Measurements from ENCODE around the gene ABI3.

Gene ABI3

DNA sequence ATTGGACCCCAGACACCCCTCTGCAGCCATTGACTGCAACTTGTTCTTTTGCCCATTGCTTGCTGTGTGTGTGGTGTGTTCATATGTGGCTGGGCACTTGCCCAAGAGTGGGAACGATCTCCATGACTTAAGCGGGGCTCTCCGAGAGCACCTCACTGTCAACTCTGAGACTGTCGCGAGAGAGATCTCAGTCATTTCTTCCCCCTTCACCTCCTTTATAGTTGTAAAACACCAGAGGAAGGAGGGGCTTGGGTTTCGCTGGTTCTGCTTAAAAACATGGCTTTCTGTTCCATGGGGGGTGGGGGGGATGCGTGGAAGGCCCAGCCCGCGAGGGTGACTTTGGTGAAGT is 12.6 kb downstream of the ABI3 start:
- Mint-ChIP-seq H3K36me3 (ENCODE audit: low read depth) (no peaks in the 10 kb centered on the region), H3K27ac (no peak overlapping the region), H3K27me3 (ENCODE audit: low read depth) (peaks cover 74% of the 10 kb centered on the region), H3K9me3 (no peaks in the 10 kb centered on the region), H3K4me3 (peak overlapping the region in 1 of 3 experiments; percentile 71), H3K4me1 (peaks cover 6% of the 10 kb centered on the region)
- TF ChIP-seq, protein P1, sequence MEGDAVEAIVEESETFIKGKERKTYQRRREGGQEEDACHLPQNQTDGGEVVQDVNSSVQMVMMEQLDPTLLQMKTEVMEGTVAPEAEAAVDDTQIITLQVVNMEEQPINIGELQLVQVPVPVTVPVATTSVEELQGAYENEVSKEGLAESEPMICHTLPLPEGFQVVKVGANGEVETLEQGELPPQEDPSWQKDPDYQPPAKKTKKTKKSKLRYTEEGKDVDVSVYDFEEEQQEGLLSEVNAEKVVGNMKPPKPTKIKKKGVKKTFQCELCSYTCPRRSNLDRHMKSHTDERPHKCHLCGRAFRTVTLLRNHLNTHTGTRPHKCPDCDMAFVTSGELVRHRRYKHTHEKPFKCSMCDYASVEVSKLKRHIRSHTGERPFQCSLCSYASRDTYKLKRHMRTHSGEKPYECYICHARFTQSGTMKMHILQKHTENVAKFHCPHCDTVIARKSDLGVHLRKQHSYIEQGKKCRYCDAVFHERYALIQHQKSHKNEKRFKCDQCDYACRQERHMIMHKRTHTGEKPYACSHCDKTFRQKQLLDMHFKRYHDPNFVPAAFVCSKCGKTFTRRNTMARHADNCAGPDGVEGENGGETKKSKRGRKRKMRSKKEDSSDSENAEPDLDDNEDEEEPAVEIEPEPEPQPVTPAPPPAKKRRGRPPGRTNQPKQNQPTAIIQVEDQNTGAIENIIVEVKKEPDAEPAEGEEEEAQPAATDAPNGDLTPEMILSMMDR (IDR thresholded peaks at IDR 0.05; ENCODE audit: unreplicated experiment in 3 of 3): no peak

DNA sequence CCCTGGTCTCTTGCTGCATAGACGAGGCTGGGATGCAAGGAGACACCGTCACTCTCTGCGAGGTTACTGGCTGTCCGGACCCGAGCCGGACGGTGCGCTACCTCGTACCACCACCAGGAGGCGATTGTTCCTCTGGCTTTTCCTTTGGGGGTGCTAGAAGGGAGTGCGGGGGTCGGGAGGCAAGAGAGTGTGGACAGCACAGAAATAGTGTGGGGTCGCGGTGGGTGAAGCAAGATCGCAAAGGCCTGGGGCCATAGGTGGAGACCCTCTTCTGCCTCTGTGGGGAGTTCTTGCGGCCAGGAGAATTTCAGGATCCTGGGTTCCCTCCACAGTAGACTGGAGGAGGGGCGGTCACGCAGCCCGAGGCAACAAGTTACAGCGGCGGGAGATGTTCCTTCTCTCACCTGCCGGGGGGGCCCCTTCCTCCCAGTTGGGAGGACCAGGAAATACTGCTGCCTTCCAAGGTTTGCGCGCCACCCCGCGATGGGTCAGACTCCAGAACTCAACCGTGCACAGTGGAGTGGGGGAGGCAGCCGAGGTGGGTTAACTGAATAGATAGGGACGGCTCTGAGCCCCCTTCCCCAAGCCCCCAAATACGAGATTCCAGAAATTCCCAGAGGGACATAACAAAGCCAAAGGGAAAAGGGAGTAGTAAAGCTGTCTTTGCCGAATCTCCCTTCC is 13.2 kb downstream of the ABI3 start:
- TF ChIP-seq, protein P1 (IDR thresholded peaks at IDR 0.05; ENCODE audit: unreplicated experiment in 3 of 3): peak; percentile 76 to 90 (median 80)
- H3K27ac Mint-ChIP-seq: no peak overlapping the region
- H3K4me3 Mint-ChIP-seq: peak overlapping the region; percentile 51 to 71 (median 59)
- peaks cover 76% of the 10 kb centered on the region for H3K27me3 Mint-ChIP-seq (ENCODE audit: low read depth)
- H3K36me3 Mint-ChIP-seq (ENCODE audit: low read depth): no peaks in the 10 kb centered on the region
- H3K4me1 Mint-ChIP-seq: peaks cover 6% of the 10 kb centered on the region
- no peaks in the 10 kb centered on the region for H3K9me3 Mint-ChIP-seq

DNA sequence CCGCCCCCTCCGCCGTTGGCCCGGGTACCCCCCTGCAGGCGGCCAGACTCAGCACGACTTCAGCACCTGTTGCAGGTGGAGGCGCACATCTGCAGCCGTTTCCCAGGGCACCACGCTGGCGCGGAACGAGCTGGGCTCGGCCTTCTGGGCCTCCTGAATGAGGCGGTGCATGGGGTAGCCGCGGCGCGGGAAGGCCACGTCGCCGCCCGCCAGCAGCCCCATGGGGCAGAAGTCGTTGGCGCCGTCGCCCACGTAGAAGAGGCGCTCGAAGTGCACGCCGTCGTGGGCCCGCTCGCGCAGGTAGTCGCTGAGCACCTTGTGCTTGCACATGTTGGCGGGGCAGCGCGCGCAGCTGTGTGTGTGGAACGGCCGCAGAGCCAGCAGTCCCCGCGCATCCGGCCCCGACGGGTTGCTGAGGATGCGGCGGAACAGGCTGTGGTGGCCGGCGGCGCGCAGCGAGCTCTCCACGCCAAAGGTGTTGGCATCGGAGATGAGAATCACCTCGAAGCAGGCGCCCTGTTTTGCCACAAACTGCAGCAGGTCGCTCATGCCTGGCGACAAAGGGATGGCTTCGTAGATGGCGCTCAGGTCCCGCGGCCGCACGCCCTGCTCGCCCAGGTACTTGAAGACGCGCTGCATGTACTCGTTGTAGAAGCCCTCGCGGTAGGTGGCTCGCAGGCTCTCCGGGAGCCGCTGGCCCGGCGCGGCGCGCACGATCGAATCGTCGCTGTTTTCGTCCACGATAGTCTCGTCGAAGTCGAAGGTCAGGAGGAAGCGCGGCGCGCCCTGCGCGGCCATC is 13.9 kb downstream of the ABI3 start:
- TF ChIP-seq, protein P1 (IDR thresholded peaks at IDR 0.05; ENCODE audit: unreplicated experiment in 3 of 3): no peak
- Mint-ChIP-seq H3K9me3 (no peaks in the 10 kb centered on the region), H3K27ac (no peak overlapping the region), H3K36me3 (ENCODE audit: low read depth) (no peaks in the 10 kb centered on the region), H3K4me3 (peak overlapping the region in 2 of 3 experiments; percentile 36 to 61), H3K4me1 (peaks cover 6% of the 10 kb centered on the region), H3K27me3 (ENCODE audit: low read depth) (peaks cover 81% of the 10 kb centered on the region)

DNA sequence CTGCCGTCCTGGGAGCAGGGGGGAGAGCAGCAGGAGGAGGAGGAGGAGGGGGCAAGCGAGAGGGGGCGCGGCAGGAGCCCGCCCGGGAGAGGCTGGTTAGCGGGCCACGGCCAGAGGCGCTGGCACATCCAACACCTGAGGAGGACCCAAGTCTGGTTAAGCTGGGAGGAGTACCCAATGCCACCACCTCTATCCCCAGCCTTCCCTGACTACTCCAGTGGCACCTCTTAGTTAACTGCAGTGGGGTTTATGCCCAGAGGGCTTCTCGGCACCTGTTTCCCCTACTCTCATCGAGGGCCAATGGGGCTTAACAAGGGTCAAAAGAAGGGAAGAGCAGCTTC is 14.5 kb downstream of the ABI3 start:
- H3K4me1 Mint-ChIP-seq: peaks cover 6% of the 10 kb centered on the region
- peaks cover 86% of the 10 kb centered on the region for H3K27me3 Mint-ChIP-seq (ENCODE audit: low read depth)
- H3K36me3 Mint-ChIP-seq (ENCODE audit: low read depth): no peaks in the 10 kb centered on the region
- no peaks in the 10 kb centered on the region for H3K9me3 Mint-ChIP-seq
- peak overlapping the region in 2 of 3 experiments; percentile 36 to 61 for H3K4me3 Mint-ChIP-seq
- TF ChIP-seq, protein P1 (IDR thresholded peaks at IDR 0.05; ENCODE audit: unreplicated experiment in 3 of 3): no peak
- H3K27ac Mint-ChIP-seq: no peak overlapping the region

DNA sequence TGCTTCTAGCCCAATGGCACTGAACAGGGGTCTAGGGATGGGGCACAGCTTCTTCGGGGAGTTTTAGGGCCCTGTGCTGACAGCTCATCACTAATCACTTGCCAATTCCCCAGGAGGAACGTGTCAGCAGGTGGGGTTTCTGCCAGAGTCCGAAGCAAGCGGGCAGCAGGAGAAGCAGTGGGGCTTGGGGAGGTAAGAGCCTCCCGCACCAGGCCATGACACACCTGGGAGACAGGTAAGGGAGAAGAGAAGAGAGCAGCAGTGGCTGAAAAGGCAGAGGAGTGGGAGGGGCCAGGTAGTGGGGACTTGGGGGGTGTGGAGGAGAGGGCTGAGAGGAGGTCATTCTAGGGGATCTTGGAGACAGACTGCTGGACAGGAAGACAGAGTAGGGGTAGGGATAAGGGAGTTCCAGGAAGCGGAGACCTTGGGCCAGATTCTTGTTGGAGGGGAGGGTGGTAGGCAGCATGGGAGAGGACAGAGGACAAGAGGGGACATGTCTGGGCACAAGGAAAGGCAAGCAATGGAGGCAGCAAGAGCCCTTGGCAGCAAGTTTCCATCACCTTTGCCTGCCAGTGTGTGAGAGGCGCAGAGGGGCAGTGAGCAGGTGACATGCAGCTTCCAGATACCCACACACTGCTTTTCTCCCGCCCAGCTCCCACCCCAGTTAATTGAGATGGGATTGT is 15.2 kb downstream of the ABI3 start:
- no peaks in the 10 kb centered on the region for H3K36me3 Mint-ChIP-seq (ENCODE audit: low read depth)
- H3K27me3 Mint-ChIP-seq (ENCODE audit: low read depth): peaks cover 88% of the 10 kb centered on the region
- H3K4me1 Mint-ChIP-seq: peaks cover 6% of the 10 kb centered on the region
- no peak overlapping the region for H3K27ac Mint-ChIP-seq
- H3K4me3 Mint-ChIP-seq: peak overlapping the region in 1 of 3 experiments; percentile 29
- TF ChIP-seq, protein P1 (IDR thresholded peaks at IDR 0.05; ENCODE audit: unreplicated experiment in 3 of 3): no peak
- H3K9me3 Mint-ChIP-seq: no peaks in the 10 kb centered on the region
